ENCODE measurements around the gene CELF2.

CELF2 gene

GRCh38 chr10:10989669-10990068 lies 28.0 kb upstream of the CELF2 start:
- Histone ChIP-seq H3K4me3 (ENCODE audit: low read depth in 1 of 2, low read length in 2 of 2) (no peak overlapping the region), H3K9ac (ENCODE audit: low read depth, low read length) (no peak overlapping the region), H4K20me1 (ENCODE audit: insufficient read depth, low read length) (no peaks in the 10 kb centered on the region), H3K36me3 (ENCODE audit: insufficient read depth, low read length) (no peaks in the 10 kb centered on the region), H3K4me2 (ENCODE audit: insufficient read depth, low read length) (no peak overlapping the region), H3K79me2 (ENCODE audit: insufficient read depth, low read length) (no peaks in the 10 kb centered on the region), H2AFZ (ENCODE audit: low read depth, low read length) (no peak overlapping the region), H3K27me3 (ENCODE audit: insufficient read depth, low read length, poor library complexity) (no peaks in the 10 kb centered on the region), H3K9me3 (ENCODE audit: insufficient read depth, low read length, severe bottlenecking) (no peaks in the 10 kb centered on the region), H3K4me1 (ENCODE audit: insufficient read depth, low read length) (no peaks in the 10 kb centered on the region), H3K27ac (ENCODE audit: low read length) (no peak overlapping the region)
- DNase-seq (no peak), ATAC-seq (ENCODE audit: insufficient read depth, low read depth) (no peak)
- TF ChIP-seq CTCF (IDR thresholded peaks at IDR 0.05; ENCODE audit: borderline replicate concordance, extremely low read depth, low read length, poor library complexity, severe bottlenecking) (no peak), EZH2 (IDR thresholded peaks at IDR 0.05; ENCODE audit: borderline replicate concordance, low read depth, low read length, severe bottlenecking) (no peak)

DNA sequence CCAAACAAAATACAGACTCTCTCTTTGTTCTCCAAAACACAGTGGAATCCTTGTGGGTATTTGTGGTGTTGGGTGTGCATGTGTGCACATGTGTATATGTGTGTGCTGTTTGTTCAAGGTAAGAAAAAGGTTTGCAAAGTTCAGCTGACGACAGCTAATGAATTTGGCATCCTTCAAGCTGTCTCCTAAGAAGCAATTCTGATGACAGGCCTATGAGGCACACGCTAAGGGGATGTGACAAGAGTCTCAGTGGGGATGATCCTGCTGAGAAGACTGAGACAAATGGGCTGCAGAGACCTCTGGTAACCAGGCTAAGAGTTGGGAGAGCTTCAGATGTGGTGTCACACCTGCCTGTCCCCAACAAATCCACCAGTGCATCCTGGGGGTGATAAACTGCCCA lies 26.5 kb upstream of the CELF2 start:
- H3K9me3 ChIP-seq (ENCODE audit: insufficient read depth, low read length, severe bottlenecking): no peaks in the 10 kb centered on the region
- no peaks in the 10 kb centered on the region for H3K27me3 ChIP-seq (ENCODE audit: insufficient read depth, low read length, poor library complexity)
- TF ChIP-seq EZH2 (IDR thresholded peaks at IDR 0.05; ENCODE audit: borderline replicate concordance, low read depth, low read length, severe bottlenecking) (no peak), CTCF (IDR thresholded peaks at IDR 0.05; ENCODE audit: borderline replicate concordance, extremely low read depth, low read length, poor library complexity, severe bottlenecking) (no peak)
- H3K4me2 ChIP-seq (ENCODE audit: insufficient read depth, low read length): no peak overlapping the region
- H2AFZ ChIP-seq (ENCODE audit: low read depth, low read length): no peak overlapping the region
- H3K79me2 ChIP-seq (ENCODE audit: insufficient read depth, low read length): no peaks in the 10 kb centered on the region
- no peaks in the 10 kb centered on the region for H3K36me3 ChIP-seq (ENCODE audit: insufficient read depth, low read length)
- H3K4me1 ChIP-seq (ENCODE audit: insufficient read depth, low read length): no peaks in the 10 kb centered on the region
- ATAC-seq (ENCODE audit: insufficient read depth, low read depth) (peak; percentile 58), DNase-seq (no peak)
- H3K9ac ChIP-seq (ENCODE audit: low read depth, low read length): no peak overlapping the region
- no peak overlapping the region for H3K4me3 ChIP-seq (ENCODE audit: low read depth in 1 of 2, low read length in 2 of 2)
- H4K20me1 ChIP-seq (ENCODE audit: insufficient read depth, low read length): no peaks in the 10 kb centered on the region
- no peak overlapping the region for H3K27ac ChIP-seq (ENCODE audit: low read length)

DNA sequence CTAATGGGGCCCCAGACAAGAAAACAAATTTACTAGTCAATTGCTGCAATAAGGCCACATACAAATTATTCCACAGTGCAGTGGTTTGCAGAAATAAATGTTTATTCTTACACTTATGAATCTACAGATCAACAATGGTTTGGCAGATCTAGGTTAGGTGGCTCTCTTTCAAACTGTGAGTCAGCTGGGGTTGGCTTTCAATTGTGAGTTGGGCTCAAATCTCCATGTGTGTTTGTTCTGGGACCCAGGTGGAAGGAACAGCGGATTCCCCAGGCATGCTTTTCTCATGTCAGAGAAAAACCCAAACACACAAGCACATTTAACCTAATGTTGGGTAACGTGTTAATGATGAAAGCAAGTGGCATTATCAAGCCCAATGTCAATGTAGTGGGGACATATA lies 25.6 kb upstream of the CELF2 start:
- no peaks in the 10 kb centered on the region for H4K20me1 ChIP-seq (ENCODE audit: insufficient read depth, low read length)
- no peaks in the 10 kb centered on the region for H3K79me2 ChIP-seq (ENCODE audit: insufficient read depth, low read length)
- H3K9me3 ChIP-seq (ENCODE audit: insufficient read depth, low read length, severe bottlenecking): no peaks in the 10 kb centered on the region
- no peak overlapping the region for H3K4me2 ChIP-seq (ENCODE audit: insufficient read depth, low read length)
- no peak overlapping the region for H3K9ac ChIP-seq (ENCODE audit: low read depth, low read length)
- H3K4me3 ChIP-seq (ENCODE audit: low read depth in 1 of 2, low read length in 2 of 2): no peak overlapping the region
- DNase-seq (no peak), ATAC-seq (ENCODE audit: insufficient read depth, low read depth) (no peak)
- H3K4me1 ChIP-seq (ENCODE audit: insufficient read depth, low read length): no peaks in the 10 kb centered on the region
- no peak overlapping the region for H3K27ac ChIP-seq (ENCODE audit: low read length)
- no peak overlapping the region for H2AFZ ChIP-seq (ENCODE audit: low read depth, low read length)
- no peaks in the 10 kb centered on the region for H3K27me3 ChIP-seq (ENCODE audit: insufficient read depth, low read length, poor library complexity)
- no peak for TF ChIP-seq CTCF (IDR thresholded peaks at IDR 0.05; ENCODE audit: borderline replicate concordance, extremely low read depth, low read length, poor library complexity, severe bottlenecking)
- TF ChIP-seq EZH2 (IDR thresholded peaks at IDR 0.05; ENCODE audit: borderline replicate concordance, low read depth, low read length, severe bottlenecking): no peak
- no peaks in the 10 kb centered on the region for H3K36me3 ChIP-seq (ENCODE audit: insufficient read depth, low read length)

Measured in DND-41 (cell line).